CD4-positive, alpha-beta T cell treated with Interleukin-6 for 4 hours (primary cell): ENCODE results near the gene CD200R1.
"Not testable (repeated sequence)": the region's sequence is repeated elsewhere in the genome, so short reads cannot be mapped to it uniquely, and the experiment has no call there.

Experiments
- DNase-seq: peaks from one replicate; pipeline ENCODE4 v3.0.0-alpha.2; 2020; ENCODE audit warnings: mixed read lengths

The CD200R1 gene

GRCh38 chr3:112973325-112974177 is 1.4 kb downstream of the CD200R1 start:
- DNase-seq: peak; percentile 55

GRCh38 chr3:112972158-112972557 is 2.7 kb downstream of the CD200R1 start:
- DNase-seq: no peak

- DNase-seq: no peak
These were observed 7.1 kb downstream of the CD200R1 start for GRCh38 chr3:112967828-112968227.

GRCh38 chr3:112967425-112967824 is 7.5 kb downstream of the CD200R1 start:
- no peak for DNase-seq

GRCh38 chr3:112966633-112967032 is 8.3 kb downstream of the CD200R1 start:
- DNase-seq: no peak

- DNase-seq: no peak
These were observed 9.2 kb downstream of the CD200R1 start for GRCh38 chr3:112965656-112966055.

GRCh38 chr3:112963683-112964082 is 11.2 kb downstream of the CD200R1 start:
- DNase-seq: no peak

GRCh38 chr3:112958811-112959560 is 15.9 kb downstream of the CD200R1 start:
- DNase-seq: no peak

- no peak for DNase-seq
These were observed 18.6 kb downstream of the CD200R1 start for GRCh38 chr3:112956351-112956750.

- no peak for DNase-seq
These were observed 26.5 kb downstream of the CD200R1 start for GRCh38 chr3:112948346-112948838.

GRCh38 chr3:112931736-112932521 is 43.0 kb downstream of the CD200R1 start:
- DNase-seq: no peak

- no peak for DNase-seq
These were observed 44.1 kb downstream of the CD200R1 start for GRCh38 chr3:112930771-112931170.

GRCh38 chr3:112925969-112926368 is 48.9 kb downstream of the CD200R1 start:
- no peak for DNase-seq

- DNase-seq: no peak
These were observed 49.3 kb downstream of the CD200R1 start for GRCh38 chr3:112925560-112925959.

- not testable (repeated sequence) for DNase-seq
These were observed 55.4 kb downstream of the CD200R1 start for GRCh38 chr3:112919541-112919940.

GRCh38 chr3:112908252-112908651 is 66.7 kb downstream of the CD200R1 start:
- DNase-seq: no peak

- DNase-seq: no peak
These were observed 70.1 kb downstream of the CD200R1 start for GRCh38 chr3:112904786-112905185.

GRCh38 chr3:112900113-112900512 is 74.8 kb downstream of the CD200R1 start:
- DNase-seq: no peak

GRCh38 chr3:112897791-112898190 is 77.1 kb downstream of the CD200R1 start:
- no peak for DNase-seq

GRCh38 chr3:112894258-112894657 is 80.6 kb downstream of the CD200R1 start:
- DNase-seq: no peak

GRCh38 chr3:112889357-112889756 is 85.5 kb downstream of the CD200R1 start:
- DNase-seq: no peak

- DNase-seq: no peak
These were observed 86.4 kb downstream of the CD200R1 start for GRCh38 chr3:112888381-112889085.
